Cardiac fibroblast (primary cell): Measurements from ENCODE around the gene GIGYF2.
A peak's percentile ranks its signal among the peaks of the same experiment; 100 is the strongest.

ENCODE experiments used
- DNase-seq, 2 donors: peaks; one replicate each; pipeline versions ENCODE4 v3.0.0 to v3.0.0-alpha.2; 2010; ENCODE audit warnings: low read depth in 2 of 2
- H3K4me3 ChIP-seq, 2 donors: replicated peaks in 1 of 2; 1 replicate in 1 of 2; 2 replicates in 1 of 2; pipeline ENCODE4 v1.5.1; 2011; ENCODE audit warnings: low read depth in 2 of 2, low read length in 2 of 2, mild to moderate bottlenecking in 2 of 2, moderate library complexity in 1 of 2
- TF ChIP-seq, protein P1 (sequence below): IDR thresholded peaks from one replicate; pipeline ENCODE4 v1.5.1; 2011; ENCODE audit warnings: low read depth, mild to moderate bottlenecking, low read length, inconsistent platforms

The GIGYF2 gene

DNA sequence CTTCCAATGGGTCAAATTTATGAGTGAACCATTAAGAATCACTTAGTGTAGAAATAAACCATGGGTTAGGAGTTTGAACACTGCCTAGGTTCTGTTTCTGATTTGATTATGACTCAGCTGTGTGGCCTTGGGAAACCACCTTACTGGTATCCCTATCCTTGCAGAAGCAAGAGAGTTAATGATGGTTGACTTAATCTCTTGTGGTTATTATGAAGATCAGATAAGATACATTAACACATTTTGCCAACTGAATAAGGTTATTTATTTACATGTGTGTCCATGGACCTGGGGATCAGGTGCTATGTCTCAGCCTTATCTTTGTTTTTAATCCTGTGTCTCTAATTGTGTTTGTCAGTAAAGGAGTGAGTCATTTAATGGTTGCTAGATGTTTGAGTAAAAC is 84.6 kb downstream of the GIGYF2 start:
- DNase-seq: peak; percentile 20 to 81
- TF ChIP-seq, protein P1, sequence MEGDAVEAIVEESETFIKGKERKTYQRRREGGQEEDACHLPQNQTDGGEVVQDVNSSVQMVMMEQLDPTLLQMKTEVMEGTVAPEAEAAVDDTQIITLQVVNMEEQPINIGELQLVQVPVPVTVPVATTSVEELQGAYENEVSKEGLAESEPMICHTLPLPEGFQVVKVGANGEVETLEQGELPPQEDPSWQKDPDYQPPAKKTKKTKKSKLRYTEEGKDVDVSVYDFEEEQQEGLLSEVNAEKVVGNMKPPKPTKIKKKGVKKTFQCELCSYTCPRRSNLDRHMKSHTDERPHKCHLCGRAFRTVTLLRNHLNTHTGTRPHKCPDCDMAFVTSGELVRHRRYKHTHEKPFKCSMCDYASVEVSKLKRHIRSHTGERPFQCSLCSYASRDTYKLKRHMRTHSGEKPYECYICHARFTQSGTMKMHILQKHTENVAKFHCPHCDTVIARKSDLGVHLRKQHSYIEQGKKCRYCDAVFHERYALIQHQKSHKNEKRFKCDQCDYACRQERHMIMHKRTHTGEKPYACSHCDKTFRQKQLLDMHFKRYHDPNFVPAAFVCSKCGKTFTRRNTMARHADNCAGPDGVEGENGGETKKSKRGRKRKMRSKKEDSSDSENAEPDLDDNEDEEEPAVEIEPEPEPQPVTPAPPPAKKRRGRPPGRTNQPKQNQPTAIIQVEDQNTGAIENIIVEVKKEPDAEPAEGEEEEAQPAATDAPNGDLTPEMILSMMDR: no peak
- H3K4me3 ChIP-seq: no peak overlapping the region

DNA sequence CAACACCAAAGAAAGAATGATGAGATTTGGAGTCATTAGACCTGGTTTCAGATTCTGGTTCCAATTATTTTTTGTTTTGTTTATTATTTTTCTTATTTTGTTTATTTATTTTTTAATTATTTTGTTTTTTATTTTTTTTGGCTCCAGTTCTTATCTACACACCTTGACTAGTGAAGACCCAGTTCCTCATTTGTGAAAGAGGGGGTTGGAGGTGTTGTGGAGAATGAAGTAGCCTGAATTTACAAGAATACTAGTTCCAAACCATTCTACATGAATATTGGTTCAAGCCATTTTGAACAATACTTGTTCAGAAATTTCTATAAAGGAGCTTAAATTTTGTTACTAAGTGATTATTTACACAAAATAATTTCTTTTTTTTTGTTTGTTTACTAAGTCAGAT is 86.1 kb downstream of the GIGYF2 start:
- no peak overlapping the region for H3K4me3 ChIP-seq
- TF ChIP-seq, protein P1: no peak
- DNase-seq: no peak

DNA sequence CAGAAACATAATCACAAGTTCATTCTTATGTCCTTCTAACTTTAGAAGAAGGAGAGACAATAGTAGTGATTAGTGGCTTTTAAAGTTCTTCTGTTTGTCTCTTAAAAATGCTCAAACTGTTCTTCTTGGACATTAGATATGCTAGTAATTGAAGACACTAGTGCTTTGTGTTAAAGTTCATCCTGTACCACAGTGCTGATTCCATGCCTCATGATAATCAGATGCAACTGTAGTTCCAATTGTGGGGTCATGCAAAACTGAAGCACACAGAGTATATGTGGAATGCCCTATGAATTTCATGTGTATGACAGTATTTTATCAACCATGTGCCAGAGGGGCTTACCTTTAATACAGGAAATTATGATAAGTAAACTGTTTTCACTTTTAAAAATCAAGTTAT is 90.7 kb downstream of the GIGYF2 start:
- H3K4me3 ChIP-seq: no peak overlapping the region
- TF ChIP-seq, protein P1: no peak
- no peak for DNase-seq

DNA sequence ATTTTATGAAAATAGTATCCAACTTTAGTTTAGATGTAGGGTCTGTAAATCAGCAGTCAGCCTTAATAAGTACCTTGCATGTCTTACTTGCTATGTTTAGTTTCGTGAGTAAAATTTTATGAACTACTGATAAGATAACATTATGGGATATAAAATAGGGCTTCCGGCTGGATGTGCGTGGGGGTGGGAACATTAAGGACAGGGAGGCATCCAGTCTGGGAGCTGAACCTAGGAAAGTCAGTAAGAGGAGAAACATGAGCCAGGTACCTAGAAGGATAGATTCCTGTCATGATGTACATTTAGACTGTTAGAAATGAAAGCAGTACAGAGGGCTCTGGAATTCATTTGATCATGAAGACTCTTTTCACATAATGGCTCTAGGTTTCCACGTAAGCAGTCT is 92.0 kb downstream of the GIGYF2 start:
- no peak overlapping the region for H3K4me3 ChIP-seq
- DNase-seq: no peak
- TF ChIP-seq, protein P1: no peak

DNA sequence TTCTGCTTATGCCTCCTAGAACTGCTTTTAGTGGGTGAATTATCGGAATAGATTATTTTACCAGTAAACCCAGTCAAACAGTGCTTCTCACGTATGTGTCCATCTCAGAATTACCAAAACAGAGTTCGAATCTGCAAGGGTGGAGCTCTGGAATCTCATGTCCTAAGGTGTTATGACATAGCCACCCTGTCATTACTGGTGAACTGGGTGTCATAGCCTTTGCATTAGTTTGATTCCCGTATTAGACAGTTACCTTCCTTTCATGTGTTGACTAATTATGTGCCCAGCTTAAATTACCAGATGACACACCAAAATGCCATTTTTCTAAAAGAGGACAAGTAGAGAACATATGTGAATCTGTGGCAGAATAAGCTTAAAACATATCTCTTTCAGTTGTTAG is 94.4 kb downstream of the GIGYF2 start:
- no peak for DNase-seq
- no peak overlapping the region for H3K4me3 ChIP-seq
- TF ChIP-seq, protein P1: no peak

DNA sequence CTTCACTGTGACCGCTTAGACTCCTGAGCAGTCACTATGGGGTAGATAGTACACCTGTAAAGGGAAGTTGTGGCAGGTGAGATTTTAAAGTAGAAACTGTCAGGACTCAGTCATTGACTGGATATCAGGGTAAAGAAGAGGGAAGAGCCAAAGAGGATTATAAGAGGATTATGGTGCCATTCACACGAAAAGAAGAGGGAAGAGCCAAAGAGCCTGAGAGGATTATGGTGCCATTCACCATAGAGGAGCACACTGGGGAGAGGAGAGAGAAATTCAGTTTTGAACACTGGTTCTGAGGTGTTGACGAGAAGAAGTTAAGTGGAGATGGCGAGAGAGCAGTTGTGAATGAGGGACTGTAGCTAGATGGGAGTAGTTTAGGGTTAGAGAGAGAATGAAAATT is 96.1 kb downstream of the GIGYF2 start:
- no peak for DNase-seq
- TF ChIP-seq, protein P1: no peak
- no peak overlapping the region for H3K4me3 ChIP-seq

DNA sequence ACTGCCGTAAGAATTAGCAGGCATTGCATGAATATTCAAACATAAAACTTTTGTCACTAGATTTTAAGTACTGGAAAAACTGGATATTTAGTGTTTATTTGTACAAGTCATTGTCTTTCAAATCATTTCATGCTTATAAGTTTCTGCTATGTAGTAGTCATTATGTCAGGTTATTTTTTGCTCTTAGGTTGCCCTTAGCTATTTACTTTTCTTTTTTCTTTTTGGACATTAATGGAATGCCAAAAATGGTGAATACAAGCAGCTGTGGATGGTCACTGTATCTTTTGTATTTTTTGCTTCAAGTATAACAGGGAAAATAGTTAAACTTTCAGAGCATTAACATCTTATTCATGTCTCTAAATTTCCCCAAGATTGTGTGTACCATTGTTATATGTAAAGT is 97.8 kb downstream of the GIGYF2 start:
- H3K4me3 ChIP-seq: no peak overlapping the region
- DNase-seq: no peak
- TF ChIP-seq, protein P1: no peak
